GM21515 (cell line): ENCODE data around the gene CMSS1.

Experiments used
- ATAC-seq: cut with Tn5 transposase; IDR thresholded peaks from one replicate; pipeline ENCODE4 v1.9.1; 2021; ENCODE audit not compliant: unreplicated experiment

CMSS1 gene

GRCh38 chr3:99852851-99853250 is 35.2 kb downstream of the CMSS1 start:
- no peak for ATAC-seq

DNA sequence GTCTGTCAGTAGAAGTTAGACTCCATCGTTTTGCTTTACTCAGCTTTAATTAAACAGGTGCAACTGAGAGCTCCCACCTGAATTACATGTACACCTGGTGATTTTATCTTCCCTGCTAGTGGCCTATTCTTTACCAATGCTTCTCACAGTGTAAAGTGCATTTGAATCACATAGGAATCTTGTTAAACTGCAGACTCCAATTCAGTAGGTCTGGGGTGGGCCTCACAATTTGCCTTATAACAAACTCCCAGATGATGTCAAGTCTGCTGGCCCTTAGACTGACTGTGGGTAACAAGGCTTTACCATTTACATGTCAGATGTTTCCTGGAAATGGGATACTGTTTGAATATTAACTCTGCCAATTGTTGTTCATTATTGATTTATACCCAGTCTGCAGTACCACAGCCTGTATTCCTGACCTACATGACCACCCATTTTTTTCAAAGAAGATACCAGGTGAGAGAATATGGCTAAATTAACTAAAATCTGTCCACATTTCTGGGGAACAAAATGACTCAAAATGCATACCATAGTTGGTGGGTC is 37.2 kb downstream of the CMSS1 start:
- no peak for ATAC-seq

- no peak for ATAC-seq
These were observed 38.2 kb downstream of the CMSS1 start for GRCh38 chr3:99855900-99856299.

DNA sequence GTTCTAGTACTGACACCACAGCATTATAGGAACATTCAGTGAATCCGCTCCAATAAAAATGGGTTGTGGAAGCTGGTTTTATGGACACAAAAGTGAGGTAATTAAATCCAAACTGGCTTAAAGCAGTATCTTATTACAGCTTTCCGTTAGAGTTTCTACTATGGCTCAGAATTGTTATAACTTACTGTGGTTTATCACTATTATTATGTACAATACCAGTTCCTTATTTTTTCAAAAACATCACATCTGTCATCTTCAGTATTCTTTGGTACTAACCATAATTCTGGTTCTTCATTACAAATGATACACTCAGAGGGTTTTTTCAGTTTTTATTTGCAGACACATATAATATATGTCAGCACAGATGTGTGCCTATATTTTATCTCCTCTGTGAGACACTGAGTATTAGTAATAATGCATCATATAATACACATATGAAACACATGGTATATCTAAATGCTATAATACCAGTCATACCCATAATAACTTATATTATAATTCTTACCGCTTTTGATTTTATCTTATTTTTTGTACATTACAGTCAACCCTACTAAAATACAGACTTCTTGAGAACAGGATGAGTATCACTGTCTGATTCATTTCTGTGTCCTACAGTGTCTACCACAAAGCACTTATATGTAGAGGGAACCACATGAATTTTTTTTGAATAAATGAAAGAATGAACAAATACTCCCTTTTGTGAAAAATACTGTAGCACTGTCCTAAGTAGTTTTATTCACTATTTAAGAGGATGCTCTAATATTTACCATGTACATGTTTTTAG is 39.0 kb downstream of the CMSS1 start:
- ATAC-seq, result no peak

DNA sequence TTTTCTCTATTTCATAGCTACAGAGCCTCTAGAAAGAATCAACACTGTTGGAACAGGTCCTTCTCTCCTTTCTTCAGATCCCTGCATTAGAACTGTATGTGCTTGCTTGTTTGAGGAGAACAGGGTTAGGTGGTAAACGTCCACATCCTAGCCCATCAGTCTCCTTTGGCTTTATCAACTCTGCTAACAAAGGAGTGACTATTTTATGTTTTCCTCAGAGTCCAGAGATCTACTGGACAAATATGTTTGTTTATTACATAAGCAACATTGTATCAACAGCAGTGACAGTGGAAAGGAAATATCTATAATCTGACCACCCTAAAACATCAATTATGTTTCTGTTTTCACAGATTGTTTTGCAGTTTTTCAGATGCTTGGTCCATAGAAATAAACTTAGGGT is 39.6 kb downstream of the CMSS1 start:
- ATAC-seq, result no peak

DNA sequence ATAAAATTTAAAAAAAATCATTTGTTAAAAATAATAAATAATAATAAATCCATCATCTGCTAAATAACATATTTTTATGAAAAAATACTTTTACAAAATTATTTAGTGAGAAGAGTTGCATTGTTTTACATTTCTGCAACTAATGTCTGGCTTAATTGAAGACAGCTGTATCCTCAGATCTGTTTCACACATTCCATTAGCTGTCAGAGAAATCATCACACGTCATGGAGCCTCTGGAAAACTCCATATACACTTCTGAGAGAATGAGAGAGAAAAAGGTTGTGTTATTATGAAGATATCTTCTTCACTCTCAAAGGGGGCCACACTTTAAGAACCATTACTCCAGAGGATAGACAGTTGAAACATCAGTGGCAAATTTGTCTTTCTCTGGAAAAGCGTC is 40.8 kb downstream of the CMSS1 start:
- ATAC-seq, result no peak

GRCh38 chr3:99859825-99860224 is 42.2 kb downstream of the CMSS1 start:
- no peak for ATAC-seq

- no peak for ATAC-seq
These were observed 43.6 kb downstream of the CMSS1 start for GRCh38 chr3:99861216-99861615.

DNA sequence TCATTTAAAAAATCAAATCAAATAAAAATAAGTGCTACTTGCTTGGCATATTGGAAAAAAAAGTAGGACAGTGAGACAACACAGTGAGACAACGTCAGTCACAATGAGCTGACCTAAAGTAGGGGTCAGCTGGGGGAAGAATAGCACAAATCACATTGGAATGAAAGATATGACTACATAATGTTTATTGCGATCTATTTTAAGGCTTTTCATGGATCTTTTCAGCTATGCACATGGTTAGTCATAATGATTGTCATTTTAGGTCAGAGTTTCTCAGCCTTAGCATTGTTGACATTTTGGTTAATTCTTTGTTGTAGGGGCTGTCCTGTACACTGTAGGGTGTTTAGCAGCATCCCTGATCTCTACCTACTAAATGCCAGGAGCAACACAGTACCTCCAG is 44.5 kb downstream of the CMSS1 start:
- ATAC-seq, result no peak

DNA sequence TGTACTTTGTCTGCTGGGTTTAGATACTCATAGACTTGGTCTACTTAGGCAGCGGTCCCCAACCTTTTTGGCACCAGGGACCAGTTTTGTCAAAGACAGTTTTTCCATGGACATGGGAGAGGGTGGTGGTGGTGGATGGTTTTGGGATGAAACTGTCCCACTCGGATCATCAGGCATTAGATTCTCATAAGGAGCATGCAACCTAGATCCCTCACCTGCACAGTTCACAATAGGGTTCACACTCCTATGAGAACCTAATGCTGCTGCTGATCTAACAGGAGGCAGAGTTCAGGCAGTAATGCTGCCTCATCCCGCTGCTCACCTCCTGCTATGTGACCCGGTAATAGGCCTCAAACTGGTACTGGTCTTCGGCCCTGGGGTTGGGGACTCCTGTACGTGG is 45.3 kb downstream of the CMSS1 start:
- no peak for ATAC-seq

DNA sequence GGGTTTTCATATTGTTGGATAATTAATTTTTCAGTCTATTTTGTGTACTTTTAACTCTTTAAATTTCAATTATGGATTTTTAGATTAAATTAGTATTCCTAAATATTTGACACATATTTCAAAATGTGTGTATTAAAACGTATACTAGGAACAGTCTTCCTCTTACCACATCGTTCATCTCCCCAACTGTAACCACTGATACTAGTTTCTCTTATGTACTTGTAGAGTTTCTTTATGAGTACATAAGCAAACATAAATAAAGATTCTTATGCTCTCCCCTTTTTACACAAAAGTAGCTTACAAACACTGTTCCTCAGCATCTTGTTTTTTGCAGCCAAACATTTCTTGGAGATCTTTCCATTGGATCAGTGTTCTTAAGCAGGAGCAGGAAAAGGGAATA is 45.9 kb downstream of the CMSS1 start:
- ATAC-seq, result peak; percentile 57

DNA sequence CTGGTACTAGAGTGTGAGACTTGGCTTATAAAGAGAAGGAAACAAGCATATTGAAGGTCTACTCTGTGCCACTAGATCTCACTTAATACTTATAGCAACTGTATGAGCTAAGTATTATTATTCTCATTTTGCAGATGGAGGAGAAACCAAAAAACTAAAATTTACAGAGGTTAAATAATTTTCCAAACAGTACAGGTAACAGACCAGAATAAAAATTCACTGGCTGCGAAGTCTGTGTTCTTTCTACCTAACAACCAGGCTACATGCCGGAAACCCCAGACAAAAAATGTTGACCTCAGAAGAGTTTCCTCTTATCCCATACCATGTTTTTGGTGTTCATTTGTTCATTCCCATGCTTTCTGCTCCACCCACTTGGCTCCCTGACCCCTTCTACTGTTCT is 46.6 kb downstream of the CMSS1 start:
- no peak for ATAC-seq

- no peak for ATAC-seq
These were observed 47.7 kb downstream of the CMSS1 start for GRCh38 chr3:99865321-99865720.

DNA sequence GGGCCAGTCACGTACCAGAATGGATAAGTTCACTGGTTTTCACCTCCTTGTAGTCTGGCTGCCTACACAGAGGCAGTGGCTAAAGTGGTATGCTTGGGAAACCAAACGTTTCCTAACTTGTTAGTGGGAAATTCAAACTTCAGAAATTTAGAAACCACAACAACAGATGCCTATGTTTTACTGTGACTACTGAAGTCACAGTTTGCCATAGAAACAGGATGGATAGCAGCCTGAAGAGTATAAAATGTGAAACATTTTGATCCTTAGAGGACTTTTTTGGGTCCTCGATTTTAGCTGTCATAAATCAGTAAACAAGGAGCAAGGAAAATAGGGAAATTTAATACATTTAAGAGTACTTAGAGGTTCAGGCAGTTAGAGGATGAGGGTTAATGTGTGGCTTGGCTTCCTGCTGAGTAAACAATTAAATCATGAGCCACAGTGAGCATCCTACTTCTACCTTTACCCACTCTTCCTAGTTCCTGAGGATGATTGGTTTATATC is 48.6 kb downstream of the CMSS1 start:
- ATAC-seq, result no peak

DNA sequence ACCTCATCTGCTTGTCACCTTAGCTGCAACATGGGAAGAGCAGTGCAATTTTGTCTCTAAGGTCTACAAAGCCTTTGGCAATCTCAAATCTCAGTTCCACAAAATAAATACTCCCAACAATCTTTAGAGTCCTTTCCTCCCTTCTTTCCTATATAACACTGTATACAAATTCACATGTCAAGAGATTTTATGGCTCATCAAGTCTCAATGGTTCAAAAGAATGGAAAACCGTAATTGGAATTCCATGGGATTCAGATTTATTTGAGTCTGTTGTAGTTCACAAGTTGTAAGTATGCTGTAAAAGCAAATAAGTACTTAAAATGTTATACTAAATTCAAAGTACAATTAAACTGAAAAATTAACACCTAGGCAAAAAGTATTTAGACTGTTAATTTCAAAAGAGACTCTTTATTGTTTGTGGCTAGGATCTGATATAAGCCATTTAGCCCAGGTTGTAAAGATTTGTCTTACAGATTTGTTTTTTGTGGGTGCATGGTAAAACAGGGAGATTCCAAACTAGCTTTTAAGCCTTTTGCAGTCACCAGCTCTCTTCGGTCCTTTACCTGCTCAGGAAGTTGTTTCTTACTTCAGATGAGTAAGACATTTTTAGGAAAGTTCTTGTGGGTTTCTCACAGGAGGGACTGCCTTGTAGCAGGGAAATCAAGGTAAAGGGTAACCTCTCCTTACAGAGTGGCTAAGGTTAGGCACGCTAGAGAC is 50.1 kb downstream of the CMSS1 start:
- no peak for ATAC-seq

DNA sequence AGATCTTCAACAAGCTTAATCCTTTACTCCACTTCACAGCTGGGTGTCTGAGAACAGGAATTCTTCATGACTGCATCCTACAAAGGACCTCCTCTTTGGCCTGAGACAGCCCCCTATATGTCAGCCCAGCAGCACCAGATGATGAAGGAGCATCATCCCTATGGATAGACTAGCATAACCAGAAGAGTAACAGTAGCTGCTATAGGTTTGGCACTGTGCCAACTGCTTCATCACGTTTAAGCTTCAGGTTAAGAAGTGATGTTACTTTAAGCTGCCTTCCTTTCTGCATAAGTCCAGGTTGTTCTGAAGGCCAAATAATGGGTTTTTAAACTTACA is 50.6 kb downstream of the CMSS1 start:
- ATAC-seq, result no peak

- no peak for ATAC-seq
These were observed 52.0 kb downstream of the CMSS1 start for GRCh38 chr3:99869621-99870020.

DNA sequence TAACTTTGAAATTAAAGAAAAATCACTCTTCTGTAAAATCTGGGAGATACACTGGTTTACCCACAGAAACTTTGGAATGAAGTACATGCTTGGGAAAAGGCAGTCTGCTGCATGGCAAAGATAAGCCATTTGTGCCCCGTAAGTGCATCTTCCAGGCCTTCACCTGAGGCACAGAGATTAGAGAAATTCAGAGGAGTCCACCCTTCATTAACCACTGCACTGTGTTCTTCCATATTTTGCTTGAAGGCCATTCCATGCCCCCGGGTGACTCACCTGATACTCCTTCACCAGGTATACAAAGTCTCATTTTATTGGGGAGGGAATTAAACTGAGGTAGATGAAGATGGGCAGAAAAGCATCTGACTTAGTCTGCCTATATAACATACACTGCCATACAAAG is 53.0 kb downstream of the CMSS1 start:
- ATAC-seq, result no peak

DNA sequence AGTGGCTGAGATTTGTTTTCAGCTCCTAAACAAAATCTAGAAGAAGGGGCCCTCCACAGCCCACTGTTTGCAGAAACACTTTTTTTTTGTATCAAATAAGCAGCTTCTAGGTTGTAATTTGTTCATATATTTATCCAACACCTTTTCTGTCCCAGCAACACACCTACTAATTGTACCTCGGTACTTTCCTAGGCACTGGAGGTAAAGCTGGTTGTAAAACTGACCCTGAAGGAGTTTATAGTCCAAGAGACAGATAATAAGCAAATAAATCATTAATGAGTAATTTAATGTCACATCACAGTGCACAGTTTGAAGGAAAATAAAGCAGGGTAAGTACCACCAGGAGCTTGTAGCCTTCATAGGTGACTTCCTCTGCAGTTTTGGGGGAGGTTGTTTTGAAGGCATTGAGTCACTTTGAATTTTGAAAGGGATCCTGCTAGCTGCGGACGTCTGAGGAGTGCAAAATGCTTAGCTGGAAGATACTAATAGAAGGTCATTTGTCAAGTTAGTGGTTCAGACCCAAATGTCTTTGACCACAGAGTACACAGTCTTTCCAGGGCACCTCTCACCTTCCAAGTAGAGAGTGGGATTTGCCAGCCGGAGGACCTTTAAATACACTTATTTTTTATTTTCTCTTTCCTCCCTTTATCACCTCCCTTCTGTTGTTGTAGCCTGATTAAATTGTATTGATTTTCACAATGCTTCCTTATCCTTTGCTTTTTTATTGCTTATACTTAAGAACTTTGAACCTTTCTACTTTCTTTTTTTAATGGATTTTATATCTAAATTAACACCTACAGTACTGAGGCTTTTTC is 53.8 kb downstream of the CMSS1 start:
- ATAC-seq, result no peak

DNA sequence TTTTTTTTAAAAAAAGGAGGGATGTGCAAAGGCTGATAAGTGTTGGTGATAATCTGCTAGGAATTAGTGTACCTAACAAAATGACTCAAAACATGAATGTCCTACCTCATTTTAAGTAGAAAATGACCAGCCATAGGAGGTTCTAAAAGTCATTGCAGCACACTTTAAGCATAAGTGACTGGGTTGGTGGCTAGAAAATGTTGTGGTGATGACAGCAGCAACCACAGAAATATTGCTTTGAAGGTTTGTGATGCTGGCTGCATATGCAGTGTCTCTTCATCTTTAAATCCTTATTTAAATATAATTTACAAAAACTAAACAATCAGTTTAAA is 55.2 kb downstream of the CMSS1 start:
- peak; percentile 41 for ATAC-seq

GRCh38 chr3:99873269-99874102 is 55.8 kb downstream of the CMSS1 start:
- ATAC-seq, result no peak
